Activated T-cell treated with anti-CD3 and anti-CD28 coated beads, Interleukin-2, amount 50 U/mL, for 48 hours (primary cell): Measurements from ENCODE around the gene TSPAN32.

Source experiments
- DNase-seq, 2 experiments: peaks; one replicate each; pipeline ENCODE4 v3.0.0-alpha.2; 2020

The TSPAN32 gene

DNA sequence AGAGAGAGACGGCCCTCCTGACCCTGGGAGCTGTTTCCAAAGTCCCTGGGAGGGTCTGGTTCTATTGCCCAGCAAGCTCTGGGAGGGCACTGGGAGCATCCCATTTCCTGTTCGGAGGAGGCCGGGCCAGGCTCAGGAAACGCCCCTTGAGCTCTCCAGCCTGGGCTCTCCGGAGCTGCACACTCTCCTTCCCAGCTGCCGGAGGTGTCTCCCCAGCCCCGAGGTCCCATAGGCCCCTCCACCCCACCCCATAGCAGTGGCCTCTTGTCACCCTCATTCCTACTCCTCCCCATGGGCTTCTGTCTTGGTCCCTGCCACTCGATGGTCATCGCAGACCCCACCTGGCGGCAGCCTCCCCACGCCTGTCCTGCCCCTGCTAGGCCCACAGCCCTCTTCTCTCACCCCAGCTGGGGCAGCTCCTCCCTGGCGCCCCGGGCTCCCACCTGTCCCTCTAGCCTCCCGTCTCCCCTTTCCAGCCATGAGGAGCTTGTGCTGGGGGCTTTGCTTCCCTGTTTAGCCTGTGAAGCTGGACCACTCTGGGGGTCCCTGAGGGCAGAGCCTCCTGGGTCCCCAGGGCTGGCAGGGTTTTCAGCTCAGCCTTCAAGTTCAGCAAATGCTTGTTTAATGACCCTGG lies 2.8 kb downstream of the TSPAN32 start:
- DNase-seq: peak in 1 of 2 experiments; percentile 36

DNA sequence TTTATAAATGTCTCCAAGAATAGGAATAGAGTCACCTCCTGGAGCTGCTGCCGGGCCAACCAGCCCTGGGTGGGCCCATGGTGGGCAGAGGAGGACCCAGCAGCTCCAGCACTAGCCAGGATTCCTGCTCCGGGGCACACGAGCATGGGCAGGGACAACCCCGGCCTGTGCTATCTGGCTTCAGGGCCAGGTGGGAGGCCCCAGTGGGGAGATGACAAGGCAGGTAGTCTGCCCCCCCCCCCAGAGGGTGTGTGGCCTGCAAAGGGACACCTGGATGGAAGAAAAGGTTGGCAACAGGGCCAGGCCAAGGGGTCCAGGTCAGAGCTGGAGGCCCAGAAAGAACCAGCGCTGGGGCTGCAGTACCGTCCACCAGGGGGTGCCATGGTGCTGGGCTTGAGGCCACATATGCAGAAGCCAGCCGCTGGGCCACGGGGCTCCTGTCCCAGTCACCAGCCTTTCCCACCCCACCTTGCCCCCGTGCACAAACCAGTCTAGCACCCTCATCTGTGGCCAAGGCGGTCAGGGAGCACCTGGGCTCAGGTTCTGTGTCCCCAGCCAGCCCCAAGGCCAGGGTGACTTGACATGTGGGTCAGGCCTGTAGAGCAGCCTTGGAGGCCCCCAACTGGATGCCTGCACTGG lies 3.4 kb downstream of the TSPAN32 start:
- peak; percentile 91 to 93 for DNase-seq

DNA sequence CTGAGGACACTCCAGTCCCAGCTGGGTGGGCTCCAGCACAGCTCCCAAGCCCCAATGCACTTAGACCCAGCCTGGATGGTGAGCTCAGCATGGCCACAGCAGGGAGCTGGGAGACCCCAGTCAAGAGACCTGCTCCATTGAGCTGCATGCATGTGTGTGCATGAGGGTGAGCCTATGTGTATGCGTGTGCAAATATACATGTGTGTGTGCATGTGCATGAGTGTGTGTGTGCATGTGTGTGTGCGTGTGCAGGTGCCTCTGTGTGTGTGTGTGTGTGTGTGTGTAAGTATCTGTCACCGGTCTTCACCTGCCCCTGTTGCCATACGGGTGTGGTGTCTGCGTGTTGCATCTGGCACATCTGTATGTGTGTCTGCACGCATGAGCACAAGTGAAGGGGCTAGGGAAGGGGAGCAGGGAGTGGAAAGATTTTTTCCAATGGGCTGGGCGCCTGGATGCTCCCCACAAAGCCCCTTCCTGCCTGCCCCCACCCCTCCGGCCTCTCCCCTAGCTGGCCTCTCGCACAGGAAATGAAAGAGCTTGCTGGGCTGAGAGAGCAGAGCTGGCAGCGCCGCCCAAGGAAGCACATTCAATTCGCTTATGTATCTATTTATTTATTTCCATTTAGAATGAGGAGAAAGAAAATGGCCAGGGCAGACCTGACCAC lies 4.1 kb downstream of the TSPAN32 start:
- peak; percentile 59 to 62 for DNase-seq

DNA sequence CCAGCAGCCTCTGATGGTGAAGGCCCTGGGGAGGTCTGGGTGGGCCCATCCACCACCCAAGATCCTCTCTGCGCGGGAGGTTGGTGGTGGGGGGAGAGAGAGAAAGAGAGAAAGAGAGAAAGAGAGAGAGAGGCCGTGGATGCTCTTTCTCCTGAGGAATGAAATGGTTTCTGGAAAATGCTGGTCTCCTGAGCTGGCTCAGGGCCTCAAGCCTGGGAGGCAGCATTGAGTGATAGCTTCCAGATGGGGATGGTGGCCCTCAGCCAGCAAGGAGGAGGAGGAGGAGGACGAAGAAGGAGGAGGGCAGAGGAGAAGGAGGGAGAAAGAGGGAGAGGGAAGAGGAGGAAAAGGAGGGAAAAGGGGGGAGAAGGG lies 4.6 kb downstream of the TSPAN32 start:
- DNase-seq: no peak

DNA sequence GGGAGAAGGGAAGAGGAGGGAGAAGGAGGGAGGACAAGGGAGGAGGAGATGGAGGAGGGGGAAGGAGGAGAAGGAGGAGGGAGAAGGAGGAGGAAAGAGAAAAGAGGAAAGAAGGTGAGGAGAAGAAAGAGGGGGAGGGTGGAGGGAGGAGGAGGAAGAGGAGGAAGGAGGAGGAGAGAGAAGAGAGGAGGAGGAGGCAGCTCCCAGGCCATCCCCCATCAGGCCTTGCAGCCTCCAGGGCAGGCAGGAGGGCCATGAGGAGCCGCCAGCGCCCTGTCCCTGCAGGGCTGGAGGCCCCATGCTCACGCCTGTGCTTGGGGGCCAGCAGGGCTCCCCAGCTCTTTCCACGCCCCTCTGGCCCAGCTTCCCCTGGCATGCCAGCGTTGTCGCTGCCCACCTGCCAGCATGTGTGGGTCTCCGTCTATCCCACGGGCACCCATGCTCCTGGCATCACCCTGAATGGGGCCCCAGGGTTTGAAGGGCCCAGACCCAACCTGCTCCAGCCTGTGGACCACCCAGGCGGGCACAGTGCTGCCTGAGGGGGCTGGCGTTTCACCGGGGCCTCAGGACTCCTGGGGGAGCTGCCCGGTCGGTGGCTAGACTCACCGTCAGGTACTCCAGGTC lies 5.2 kb downstream of the TSPAN32 start:
- no peak for DNase-seq

DNA sequence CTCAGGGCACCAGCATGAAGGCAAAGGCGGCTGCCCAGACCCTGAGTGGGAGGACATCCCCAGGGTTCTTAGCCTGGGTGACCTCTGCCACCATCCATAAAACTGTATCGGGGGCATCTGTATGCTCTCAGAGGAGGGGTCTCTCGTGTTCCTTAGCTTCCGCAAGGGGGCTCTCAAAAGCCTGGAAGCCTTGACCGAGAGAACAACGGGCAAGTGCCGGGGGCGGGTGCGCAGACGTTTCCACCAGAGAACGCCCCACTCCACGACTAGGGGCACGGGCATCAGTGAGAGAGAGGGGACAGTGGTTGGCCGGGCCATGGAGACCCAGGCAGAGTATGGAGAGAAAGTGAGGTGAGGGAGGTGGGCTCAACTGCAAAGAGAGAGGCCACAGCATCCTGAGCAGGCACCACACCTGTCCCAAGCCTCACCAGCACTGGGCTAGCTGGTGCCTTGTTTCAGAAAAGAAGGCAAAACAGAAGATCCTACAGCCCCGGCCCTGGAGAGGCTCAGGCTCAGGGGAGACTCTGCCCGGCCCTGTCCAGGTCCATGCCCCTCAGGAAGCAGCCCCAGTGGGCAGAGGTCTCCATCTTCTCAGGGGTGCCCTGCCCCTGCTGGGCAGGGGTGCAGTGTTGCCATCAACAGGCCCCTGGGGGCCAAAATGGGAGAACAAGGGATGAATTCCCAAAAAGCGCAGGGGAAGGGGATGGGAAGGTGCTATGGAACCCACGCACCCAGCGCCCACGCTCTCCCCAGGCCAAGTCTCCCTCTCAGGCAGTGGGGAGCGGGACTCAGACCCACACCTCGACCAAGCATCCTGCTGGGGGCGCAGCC lies 5.9 kb downstream of the TSPAN32 start:
- no peak for DNase-seq

DNA sequence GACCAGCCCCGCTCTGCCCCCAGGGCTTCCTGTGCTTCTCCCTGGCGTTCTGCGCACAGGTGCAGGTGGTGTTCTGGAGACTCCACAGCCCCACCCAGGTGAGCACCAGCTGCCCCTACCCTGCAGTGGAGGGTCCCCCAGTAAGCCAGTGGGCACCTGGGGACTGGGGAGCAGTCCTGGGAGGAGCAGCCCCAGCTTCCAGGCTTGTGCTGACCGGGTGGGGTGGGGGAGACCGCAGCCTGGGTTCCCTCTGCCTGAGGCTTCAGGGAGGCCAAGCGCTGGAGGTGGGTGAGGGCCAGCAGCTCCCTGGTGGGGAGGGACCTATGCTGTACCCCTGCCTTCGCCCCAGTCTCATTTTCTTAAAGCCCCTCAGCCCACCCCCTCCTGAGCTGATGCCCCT lies 6.9 kb downstream of the TSPAN32 start:
- no peak for DNase-seq

DNA sequence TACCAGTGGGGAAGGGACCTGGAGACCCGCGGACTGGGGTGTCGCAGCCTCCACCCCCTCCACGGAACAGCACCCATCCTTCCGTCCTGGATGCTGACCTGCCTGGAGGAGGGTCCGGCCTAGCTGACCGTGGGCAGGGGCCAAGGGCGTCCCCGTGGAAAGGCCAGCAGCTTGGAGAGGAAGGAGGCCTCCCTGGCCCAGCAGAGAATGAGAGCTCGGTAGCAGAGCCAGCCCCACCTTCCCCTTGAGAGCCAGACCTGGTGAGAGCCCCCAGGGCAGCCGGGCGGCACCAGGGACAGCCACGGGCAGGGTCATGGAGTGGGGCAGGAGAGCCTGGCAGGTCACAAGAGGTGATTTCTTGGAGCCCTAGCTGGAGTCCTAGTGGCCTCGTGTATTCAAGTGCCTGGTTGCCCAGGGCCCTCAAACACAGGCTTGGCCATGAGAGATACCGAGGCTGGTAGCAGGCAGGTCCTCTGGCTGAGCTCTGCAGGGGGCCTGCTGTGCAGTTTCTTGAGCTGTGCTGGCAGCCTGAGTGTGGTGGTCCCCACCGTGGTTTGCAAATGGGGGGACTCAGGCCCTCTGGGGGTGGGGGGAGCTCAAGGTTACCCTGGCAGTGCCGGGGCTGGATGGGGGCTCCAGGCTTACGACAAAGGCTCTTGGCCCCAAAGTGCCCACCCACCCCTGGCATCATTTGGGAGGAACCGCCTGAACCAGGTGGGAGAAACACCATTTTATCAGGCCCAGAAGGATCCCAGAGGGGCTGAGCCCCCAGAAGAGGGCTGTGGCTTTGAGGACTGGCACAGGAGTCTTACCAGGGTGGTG lies 7.6 kb downstream of the TSPAN32 start:
- no peak for DNase-seq

DNA sequence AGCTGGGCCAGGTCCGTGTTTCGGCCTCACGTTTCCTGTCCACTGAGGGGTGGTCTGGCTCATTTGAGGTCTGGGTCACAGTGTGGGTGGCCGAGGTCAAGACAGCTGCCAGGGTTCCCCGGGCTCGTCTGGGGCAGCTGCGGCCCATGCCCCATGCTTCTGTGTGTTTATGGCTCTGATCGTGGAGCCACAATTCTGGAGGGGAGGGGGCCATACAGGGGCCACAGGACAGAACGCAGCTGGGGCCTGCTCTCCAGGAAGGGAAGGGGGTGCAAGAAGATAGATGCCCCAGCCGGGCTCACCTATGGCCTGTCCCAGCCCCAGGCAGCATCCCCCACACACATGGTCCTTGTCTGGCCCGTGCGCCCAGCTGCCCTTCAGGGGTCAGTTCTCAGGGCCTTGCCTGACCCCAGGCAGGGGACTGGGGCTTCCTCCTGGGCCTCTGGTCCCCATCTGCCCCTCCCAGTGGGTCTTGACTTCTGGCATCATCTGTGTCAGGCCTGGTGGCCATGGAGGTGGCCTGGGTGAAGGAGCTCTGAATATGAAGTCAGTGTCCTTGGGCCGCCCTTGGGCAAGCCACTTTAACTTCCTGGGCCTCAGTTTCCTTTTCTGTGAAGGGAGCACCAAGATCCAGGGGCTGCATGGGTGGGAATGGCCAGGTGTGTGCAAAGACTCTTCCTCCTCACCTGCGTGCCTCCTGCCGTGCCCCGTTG lies 8.4 kb downstream of the TSPAN32 start:
- no peak for DNase-seq

DNA sequence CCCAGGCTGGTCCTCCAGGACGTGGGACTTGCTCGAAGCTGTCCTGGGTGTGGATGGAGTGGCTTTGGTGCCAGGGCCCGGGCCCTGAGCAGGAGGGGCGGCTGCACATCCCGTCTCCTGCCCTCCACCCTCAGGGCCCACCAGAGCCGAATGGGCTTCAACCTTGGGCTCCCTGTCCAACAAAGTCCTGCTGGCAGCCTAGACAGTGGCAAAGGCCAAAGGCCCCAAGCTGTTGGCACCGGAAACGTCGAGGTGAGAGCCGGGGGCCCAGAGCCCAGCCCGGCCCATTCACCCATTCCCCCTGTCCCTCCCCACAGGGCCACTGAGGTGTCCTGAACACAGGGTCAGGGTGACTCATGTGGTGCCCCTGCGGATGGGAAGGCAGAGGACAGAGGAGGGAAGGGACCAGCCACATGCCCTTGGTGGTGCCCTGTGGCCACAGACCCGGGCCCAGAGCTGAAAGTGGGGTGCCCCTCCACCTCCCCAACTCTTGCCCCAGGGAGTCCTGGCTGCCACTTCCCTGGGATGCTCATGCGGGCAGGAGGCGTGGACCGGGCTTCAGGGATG lies 9.1 kb downstream of the TSPAN32 start:
- DNase-seq: no peak

DNA sequence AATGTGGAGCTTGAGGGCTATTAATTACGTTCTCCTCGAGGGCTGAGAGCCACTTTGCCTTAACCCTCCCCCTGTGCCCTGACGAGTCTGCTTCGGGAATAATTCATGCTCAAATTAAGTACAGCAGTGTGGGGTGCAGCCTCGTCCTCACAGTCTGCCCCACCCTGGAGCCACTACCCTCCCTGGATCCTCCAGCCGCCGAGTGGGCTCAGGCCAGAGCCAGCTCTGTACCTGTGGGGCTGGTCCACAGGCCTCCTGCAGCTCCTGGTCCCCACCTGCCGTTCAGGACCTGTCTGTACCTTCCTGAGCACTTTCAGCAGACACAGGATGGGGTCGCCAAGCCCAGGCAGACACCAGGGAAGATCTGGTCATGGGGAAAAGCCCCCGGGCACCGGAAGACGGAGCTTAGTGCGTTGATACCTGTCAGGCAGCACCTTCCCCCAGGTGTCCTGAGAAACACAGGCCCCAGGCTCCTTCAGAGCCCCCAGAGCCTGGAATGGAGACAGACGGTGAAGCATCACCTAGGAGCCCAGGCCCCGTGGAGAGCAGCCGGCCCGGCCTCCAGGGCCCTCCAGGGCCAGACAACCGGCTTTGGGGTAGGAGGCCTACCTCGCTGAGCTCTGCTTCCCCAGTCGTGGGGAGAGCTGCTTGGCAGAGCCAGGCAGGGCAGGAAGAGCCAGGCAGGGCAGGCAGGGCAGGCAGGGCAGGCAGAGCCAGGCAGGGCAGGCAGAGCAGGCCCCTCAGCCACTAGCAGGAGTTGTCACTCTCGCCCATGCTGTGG lies 9.7 kb downstream of the TSPAN32 start:
- DNase-seq: no peak

DNA sequence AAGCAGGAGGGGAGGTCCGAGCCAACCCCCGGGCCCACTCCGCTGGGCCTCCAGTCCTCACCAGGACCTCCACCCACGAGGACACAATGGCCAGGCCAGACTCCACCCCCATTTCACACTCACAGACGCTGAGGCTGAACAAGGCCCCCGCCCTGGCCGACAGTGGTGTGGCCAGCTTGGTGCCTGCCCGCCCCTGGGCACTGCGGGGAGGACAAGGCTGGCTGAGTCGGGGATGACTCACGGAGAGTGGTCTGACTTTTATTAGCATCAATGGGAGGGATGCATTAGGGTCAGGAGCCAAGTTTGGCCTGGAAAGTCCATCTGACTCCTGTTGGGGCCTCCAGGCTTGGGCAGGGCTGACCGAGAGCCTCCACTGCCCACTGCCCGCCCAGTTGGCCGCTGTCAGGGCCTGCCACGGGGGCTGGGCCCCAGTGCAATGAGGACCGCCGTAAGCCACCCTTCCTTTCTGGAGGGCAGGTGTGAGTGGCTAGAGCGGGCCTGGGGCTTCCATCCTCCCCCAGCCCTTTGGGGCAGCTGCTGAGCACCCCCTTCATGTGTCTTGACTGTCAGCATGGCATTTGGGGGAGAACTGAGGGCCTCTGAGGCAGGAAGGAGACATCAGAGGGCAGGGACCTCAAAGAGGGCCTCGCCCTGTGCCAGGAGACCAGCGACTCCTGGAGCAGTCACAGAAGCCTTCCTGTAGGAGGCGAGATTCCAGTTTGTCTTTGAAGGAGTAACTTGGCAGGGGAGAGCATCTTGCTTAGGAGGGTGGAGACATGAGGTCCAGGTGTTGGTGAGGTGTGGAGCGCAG lies 10.6 kb downstream of the TSPAN32 start:
- no peak for DNase-seq

DNA sequence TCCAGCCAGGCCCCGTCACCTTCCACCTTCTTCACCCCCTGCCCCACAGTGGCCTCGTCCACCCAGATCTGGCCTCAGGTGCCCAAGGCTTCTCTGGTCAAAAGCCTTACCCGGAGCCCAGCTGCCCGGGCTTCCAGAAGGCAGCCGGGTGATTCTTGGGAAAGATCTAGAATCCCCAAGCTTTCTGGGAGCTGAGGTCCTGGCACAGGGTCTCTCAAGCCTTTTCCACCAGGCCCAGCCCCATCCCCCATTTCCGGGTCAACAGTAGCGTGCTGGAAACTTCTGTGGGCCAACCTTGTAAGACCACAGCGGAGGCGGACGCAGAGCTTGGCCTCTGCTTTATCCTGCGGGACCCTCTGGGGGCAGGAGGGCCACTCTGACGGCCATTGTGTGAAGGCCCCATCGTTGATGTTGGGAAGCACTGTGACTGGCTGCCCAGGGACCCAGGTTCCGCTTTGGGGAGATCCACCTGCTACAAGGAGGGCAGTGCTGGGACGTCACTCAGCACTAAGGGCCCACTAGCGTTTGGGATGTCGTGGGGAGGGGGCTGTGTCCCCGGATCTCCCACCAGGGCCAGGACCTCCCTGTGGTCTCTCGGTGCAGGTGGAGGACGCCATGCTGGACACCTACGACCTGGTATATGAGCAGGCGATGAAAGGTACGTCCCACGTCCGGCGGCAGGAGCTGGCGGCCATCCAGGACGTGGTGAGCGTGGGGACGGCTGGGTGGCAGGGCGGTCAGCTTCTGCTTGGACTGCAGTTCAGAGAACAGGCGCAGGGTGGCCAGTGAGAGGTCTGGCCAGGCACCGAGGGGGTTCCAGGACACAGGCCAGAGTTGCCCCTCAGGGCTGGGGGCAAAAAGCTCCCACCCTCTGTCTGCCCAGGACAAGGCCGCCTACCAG lies 11.5 kb downstream of the TSPAN32 start:
- DNase-seq: no peak

DNA sequence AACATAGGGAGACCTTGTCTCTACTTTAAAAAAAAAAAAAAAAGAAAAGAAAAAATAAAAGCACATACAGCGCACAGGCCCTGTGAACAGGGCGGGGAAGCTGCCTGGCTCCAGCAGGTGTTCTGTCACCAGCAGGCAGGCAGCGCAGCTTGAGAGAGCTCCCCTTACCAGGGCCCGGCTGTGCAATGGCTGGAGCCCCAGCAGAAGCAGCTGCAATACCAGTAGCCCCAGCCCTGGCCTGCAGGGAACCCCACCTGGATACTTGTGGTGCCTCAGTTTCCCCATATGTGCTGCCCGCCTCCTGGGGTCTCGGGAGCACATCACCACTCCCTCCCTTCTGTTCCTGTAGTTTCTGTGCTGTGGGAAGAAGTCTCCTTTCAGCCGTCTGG lies 12.3 kb downstream of the TSPAN32 start:
- no peak for DNase-seq

DNA sequence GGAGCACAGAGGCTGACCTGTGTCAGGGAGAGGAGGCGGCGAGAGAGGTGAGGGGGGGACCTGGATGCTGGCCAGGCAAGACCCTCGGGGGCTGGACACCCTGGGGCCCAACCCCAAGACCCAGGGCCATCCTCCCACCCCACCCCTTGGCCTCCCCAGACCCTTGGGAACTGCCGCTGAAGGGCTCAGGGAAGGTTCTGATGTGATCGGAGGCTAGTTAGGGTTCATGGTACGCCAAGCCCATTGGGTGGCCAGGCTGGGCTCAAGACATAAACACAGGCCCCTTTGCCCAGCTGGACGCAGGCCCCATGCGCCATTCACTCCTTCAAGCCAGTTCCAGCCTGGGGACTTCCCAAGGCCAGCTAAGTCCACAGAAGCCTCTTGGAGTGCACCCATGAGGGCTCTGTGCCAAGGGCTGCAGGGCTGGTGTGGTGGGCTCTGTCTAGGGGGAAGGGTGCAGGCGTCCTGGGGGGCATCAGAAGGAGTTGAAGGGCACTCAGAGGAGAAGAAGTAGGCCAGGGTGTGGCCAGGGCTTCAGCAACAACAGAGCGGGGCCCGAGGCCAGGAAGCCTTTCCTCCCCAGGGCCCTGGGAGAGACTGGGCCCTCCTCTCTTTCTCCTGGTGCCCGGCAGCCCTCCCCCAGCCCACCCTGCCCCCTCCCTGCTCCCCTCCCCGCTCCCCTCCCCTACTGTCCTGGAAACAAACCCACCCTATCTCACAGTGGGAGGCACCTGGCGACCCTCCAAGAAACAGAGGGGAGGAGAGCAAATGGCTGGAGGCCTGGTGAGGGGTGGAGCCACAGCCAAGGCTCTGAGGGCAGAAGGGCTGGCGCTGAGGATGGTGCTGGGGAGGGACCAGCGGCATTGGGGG lies 12.9 kb downstream of the TSPAN32 start:
- DNase-seq: no peak

DNA sequence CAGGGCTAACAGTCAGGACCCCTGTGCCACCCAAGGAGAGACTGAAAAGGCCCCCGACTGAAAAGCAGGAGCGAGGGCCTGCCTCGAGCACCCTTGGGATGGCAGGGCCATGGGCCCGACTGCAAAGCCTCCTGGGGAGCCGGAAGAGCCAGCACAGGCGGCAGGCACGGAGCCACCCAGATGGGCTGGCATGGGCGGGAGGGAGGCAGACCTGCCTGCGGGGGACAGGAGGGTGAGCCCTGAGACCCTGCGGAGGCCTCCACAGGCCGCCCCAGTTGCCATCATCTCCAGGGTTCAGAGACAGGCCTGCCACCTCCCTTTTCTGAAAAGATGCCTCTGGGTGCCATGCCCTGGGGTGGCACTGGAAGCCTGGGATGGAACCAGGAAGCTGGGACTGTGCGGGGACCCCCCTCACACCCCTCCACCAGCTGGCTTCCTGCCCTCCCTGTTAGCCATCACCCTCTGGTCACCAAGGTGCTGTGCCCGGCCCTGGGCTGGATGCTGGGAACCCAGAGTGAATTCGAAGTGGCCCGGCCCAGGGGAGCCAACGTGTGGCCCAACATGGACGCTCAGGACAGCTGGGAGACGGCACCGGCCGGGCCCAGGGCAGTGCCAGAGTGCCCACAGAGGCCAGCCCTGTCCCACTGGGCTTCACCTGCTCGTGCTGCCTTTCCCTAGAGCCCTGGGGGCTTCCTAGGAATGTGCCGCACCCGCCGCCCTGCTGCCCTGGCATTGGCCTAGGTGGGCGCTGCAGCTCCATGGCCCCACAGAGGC lies 13.8 kb downstream of the TSPAN32 start:
- DNase-seq: no peak
